Left lung (tissue), 10 donors: Measurements from ENCODE around the gene ZNF746. TPM values are rescaled to one million over a fixed set of nuclear protein-coding genes. Genes with fewer than 3 reads are reported as not detected.

ENCODE experiments used
- ATAC-seq: fragments of 200-7000 bp; cut with Tn5 transposase; one replicate; pipeline ENCODE4 v1.9.1; 2020; ENCODE audit warnings: moderate library complexity
- DNase-seq, 4 donors: peaks; one replicate each; pipeline ENCODE4 v3.0.0-alpha.2; 2013 to 2020
- H3K27ac ChIP-seq, 2 donors: fragments of 200-600 bp; sonication (generic) in 1 of 2; one replicate each; pipeline versions ENCODE4 v1.5.0 to v1.8.0; 2020 to 2021
- H3K27me3 ChIP-seq, 2 donors: fragments of 200-600 bp; sonication (generic) in 1 of 2; one replicate each; pipeline versions ENCODE4 v1.5.0 to v1.8.0; 2020 to 2021
- H3K36me3 ChIP-seq, 2 donors: fragments of 200-600 bp; sonication (generic) in 1 of 2; one replicate each; pipeline versions ENCODE4 v1.5.0 to v1.8.0; 2020 to 2021
- H3K4me1 ChIP-seq, 2 donors: fragments of 200-600 bp; one replicate each; pipeline ENCODE4 v1.8.0; 2021
- H3K4me3 ChIP-seq, 2 donors: fragments of 200-600 bp; sonication (generic) in 1 of 2; one replicate each; pipeline versions ENCODE4 v1.5.0 to v1.8.0; 2020 to 2021; ENCODE audit warnings: mild to moderate bottlenecking in 1 of 2
- H3K9me3 ChIP-seq, 2 donors: fragments of 200-600 bp; sonication (generic) in 1 of 2; one replicate each; pipeline versions ENCODE4 v1.5.0 to v1.8.0; 2020 to 2021
- intact Hi-C, 2 donors: fragments of 100-400 bp; cut with DNase I; formaldehyde crosslinking; loops; one replicate each; pipeline versions ENCODE4 v1.11.2 to v1.14.2; 2022
- polyA plus RNA-seq, 6 donors: library from polyadenylated mRNA; unstranded; fragments of 120-200 nt; gene quantifications; one replicate each; pipeline ENCODE4 v1.2.1, GENCODE V29; 2013; ENCODE audit not compliant: insufficient read length in 6 of 6
- total RNA-seq, 2 donors: library from RNA; stranded (reverse); fragmentation: NEBNext Ultra II Directional; extraction: Animal tissue kit (Norgen Biotek cat#: 25700); gene quantifications; one replicate each; pipeline ENCODE4 v1.2.1, GENCODE V29; 2021
- TF ChIP-seq, protein P1 (sequence below), 2 donors: fragments of 200-600 bp; sonication (generic) in 1 of 2; IDR thresholded peaks; one replicate each; pipeline versions ENCODE4 v1.5.0 to v1.8.0; 2021; ENCODE audit warnings: antibody characterized with exemption in 2 of 2
- donor health status: DM: no; HTN: yes; CAD: no.
- donor health status: DM: no; HTN: no; CAD: no.

The ZNF746 gene
- total and polyA plus RNA-seq, 8 donors, result 13.4 to 22.9 (median 15.8) TPM

DNA sequence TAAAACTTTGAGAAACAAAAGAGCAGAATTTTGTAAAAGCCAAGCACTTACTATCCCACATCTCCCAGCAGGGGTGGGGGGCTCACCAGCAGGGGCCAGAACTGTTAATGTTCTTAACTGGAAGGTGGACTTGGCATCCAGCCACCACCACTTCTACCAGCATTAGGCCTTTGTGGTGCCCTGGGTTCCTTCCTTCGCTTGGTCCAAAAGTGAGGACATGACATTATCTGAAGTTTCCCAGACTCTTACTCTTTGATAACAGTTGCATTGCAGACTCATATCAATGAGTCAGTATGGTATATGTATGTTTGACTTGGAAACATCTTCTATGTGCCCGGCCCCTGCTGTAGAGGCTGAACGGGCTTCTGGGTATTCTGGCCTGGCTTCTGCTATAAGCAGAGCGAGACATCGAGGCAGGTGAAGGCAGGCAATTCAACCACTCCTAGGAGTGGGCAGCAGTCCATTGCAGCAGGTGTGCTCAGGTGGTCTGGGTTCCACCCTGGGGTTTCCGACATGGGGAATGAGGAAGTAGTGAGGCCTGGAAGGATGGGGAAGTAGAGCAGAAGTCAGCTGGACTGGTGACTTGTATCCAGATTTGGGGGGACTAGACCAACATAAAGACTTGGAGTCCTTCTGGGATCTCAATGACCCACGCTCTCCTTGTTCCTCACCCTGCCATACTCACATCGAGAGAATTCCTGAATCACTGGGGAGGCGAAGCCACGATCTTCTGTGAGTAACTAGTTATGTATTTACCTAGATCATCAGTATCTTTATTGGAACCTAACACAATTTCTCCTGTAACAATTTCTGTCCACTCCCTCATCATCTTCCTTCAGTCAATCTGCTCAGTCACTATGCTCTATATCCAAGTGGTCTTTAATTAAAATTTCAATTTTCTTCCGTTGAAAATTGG, 40.8 kb downstream of the ZNF746 start:
- no peaks in the 10 kb centered on the region for H3K9me3 ChIP-seq
- TF ChIP-seq, protein P1, sequence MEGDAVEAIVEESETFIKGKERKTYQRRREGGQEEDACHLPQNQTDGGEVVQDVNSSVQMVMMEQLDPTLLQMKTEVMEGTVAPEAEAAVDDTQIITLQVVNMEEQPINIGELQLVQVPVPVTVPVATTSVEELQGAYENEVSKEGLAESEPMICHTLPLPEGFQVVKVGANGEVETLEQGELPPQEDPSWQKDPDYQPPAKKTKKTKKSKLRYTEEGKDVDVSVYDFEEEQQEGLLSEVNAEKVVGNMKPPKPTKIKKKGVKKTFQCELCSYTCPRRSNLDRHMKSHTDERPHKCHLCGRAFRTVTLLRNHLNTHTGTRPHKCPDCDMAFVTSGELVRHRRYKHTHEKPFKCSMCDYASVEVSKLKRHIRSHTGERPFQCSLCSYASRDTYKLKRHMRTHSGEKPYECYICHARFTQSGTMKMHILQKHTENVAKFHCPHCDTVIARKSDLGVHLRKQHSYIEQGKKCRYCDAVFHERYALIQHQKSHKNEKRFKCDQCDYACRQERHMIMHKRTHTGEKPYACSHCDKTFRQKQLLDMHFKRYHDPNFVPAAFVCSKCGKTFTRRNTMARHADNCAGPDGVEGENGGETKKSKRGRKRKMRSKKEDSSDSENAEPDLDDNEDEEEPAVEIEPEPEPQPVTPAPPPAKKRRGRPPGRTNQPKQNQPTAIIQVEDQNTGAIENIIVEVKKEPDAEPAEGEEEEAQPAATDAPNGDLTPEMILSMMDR (IDR thresholded peaks at IDR 0.05), result no peak
- ATAC-seq (no peak), DNase-seq (no peak)
- intact Hi-C loops, result no loop called here
- H3K27me3 ChIP-seq, result peaks cover 0 to 24% of the 10 kb centered on the region in 2 donors
- H3K36me3 ChIP-seq, result peaks cover 0 to 44% of the 10 kb centered on the region in 2 donors
- no peak overlapping the region for H3K27ac ChIP-seq
- peaks cover 4 to 23% of the 10 kb centered on the region in 2 donors for H3K4me1 ChIP-seq
- H3K4me3 ChIP-seq, result no peak overlapping the region

DNA sequence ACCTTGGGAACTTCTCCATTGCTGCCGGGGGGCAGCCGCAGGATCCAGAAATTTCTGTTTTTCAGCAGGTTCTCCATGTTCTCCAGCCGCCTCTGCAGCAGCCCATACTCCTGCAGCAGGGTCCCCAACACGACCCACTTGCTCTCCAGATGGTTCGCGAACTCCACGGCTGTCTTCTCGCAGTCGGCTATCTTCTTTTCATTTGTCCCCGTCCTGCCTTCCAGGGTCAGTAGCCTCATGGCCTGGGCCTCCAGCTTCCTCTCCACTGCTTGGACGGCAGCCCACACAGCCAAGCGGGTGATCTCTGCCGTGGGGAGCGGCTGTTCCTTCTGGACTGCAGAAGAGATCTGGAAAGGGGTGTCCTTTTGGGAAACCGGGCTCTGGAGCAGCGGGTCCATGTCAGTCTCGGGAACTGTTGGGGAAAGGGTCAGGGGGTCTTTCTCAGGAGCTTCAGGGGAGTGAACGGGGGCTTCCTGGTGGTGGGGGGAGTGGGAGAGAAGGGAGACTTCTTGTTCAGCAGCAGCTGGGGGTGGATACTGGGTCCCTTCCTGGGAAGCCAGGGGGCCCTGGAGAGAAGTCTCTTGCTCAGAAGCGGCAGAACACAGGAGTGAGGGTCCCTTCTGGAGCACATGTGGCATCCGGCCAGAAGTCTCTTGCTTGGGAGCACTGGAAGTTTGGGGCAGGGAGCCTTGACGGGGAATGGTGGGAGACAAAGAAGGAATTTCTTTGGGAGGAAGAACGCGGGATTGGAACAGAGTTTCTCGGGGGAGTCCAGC, 42.2 kb downstream of the ZNF746 start:
- ATAC-seq (no peak), DNase-seq (no peak)
- Histone ChIP-seq H3K9me3 (no peaks in the 10 kb centered on the region), H3K27ac (no peak overlapping the region), H3K36me3 (peaks cover 0 to 56% of the 10 kb centered on the region in 2 donors), H3K4me1 (peaks cover 4 to 15% of the 10 kb centered on the region in 2 donors), H3K27me3 (peaks cover 0 to 10% of the 10 kb centered on the region in 2 donors), H3K4me3 (no peak overlapping the region)
- TF ChIP-seq, protein P1 (IDR thresholded peaks at IDR 0.05), result no peak
- intact Hi-C loops, result no loop called here

DNA sequence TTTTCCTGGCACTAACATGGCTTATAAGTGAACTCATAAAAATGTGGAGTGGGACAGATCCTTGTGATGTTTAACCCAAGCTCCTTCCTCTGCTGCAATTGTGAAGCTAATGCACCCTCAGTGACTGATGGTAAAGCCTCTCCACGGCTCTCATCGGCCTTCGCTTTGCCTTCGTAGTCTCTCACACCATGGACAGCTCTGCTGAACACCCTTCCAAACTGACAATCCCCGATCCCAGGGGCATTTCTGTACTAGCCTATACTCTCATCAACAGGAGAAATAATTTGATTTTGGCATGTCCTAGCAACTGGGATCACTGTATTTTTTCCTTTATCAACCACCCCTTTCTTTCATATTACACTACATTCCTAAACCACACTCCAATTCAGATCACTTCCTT, 42.9 kb downstream of the ZNF746 start:
- Histone ChIP-seq H3K27me3 (peaks cover 0 to 9% of the 10 kb centered on the region in 2 donors), H3K9me3 (no peaks in the 10 kb centered on the region), H3K36me3 (peaks cover 0 to 62% of the 10 kb centered on the region in 2 donors), H3K4me1 (peaks cover 4 to 15% of the 10 kb centered on the region in 2 donors), H3K27ac (no peak overlapping the region), H3K4me3 (no peak overlapping the region)
- DNase-seq (no peak), ATAC-seq (no peak)
- TF ChIP-seq, protein P1 (IDR thresholded peaks at IDR 0.05), result no peak
- intact Hi-C loops, result no loop called here

DNA sequence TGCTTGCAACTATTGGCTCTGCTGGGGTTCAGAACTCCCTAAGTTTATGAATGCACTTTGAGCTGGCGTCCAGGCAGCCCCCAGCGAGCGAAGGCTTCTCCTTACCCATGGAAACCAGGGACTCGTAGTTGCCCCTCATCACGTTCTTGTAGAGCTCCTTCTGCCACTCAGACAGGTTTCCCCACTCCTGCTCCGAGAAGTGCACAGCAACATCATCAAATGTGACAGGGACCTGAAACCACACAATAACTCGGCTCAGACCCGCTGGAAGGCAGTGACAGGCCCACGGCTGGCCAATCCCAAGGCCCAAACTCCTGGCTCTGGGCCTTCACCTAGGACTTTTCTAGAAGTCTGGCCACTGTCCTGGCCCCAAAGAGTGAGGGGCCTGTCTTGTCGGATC, 43.6 kb downstream of the ZNF746 start:
- peaks cover 0 to 1% of the 10 kb centered on the region in 2 donors for H3K27me3 ChIP-seq
- peaks cover 0 to 69% of the 10 kb centered on the region in 2 donors for H3K36me3 ChIP-seq
- no peaks in the 10 kb centered on the region for H3K9me3 ChIP-seq
- peaks cover 0 to 8% of the 10 kb centered on the region in 2 donors for H3K4me1 ChIP-seq
- H3K4me3 ChIP-seq, result no peak overlapping the region
- intact Hi-C loops, result no loop called here
- TF ChIP-seq, protein P1 (IDR thresholded peaks at IDR 0.05), result no peak
- DNase-seq, result no peak
- no peak overlapping the region for H3K27ac ChIP-seq
- ATAC-seq, result no peak

DNA sequence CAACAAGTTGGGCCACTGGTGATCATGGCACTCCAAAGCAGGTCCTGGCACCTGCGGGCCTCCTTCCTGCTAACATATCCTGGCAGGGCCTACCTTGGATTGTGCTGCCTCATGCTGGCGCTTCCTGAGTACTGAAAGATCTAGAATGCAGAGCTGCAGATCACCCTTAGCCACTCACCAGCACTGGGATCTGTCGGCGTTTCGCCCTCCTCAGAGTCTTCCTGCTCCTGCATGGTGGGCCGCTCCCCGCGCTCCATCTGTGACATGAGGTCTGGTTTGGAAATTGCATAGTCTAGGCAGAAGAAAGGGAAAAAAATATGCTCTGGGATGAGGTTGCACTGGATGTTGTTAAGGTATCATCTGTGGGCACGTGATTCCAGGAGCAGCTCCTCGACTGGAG, 46.8 kb downstream of the ZNF746 start:
- TF ChIP-seq, protein P1 (IDR thresholded peaks at IDR 0.05), result no peak
- intact Hi-C loops, result no loop called here
- ATAC-seq (no peak), DNase-seq (no peak)
- Histone ChIP-seq H3K9me3 (no peaks in the 10 kb centered on the region), H3K4me3 (no peak overlapping the region), H3K27ac (no peak overlapping the region), H3K27me3 (no peaks in the 10 kb centered on the region), H3K4me1 (no peaks in the 10 kb centered on the region), H3K36me3 (peaks cover 0 to 86% of the 10 kb centered on the region in 2 donors)
